ENCODE data around the gene MATCAP1. TPM values are rescaled to one million over a fixed set of nuclear protein-coding genes. Genes with fewer than 3 reads are reported as not detected.

Gene MATCAP1
- total and polyA plus RNA-seq, 2 experiments from 2014 or later, result 3.8 to 6.4 TPM

GRCh38 chr16:67154578-67155294 is 29.0 kb downstream of the MATCAP1 start:
- WGBS, 2 experiments (ENCODE audit: low coverage in 1 of 2, low lambda C conversion rate in 2 of 2, missing lambda C conversion rate in 2 of 2), result 45% methylated on average over 48 to 51 of the region's 61 CpGs

GRCh38 chr16:67151431-67152097 is 32.2 kb downstream of the MATCAP1 start:
- 38% methylated on average over 8 of the region's 8 CpGs for WGBS, 2 experiments (ENCODE audit: low coverage in 1 of 2, low lambda C conversion rate in 2 of 2, missing lambda C conversion rate in 2 of 2)
- no peaks in the 10 kb centered on the region for H4K20me1 ChIP-seq (ENCODE audit: insufficient read depth)
- no peaks in the 10 kb centered on the region for H3K27me3 ChIP-seq (replicated peaks; ENCODE audit: insufficient read depth)
- peak overlapping the region; percentile 98 for H3K9ac ChIP-seq
- no peaks in the 10 kb centered on the region for H3K9me2 ChIP-seq (ENCODE audit: insufficient read depth)
- peak overlapping the region; percentile 82 for H3K4me3 ChIP-seq
- H3F3A ChIP-seq (ENCODE audit: insufficient read depth), result peaks cover 31% of the 10 kb centered on the region
- no peak for TF ChIP-seq EZH2phosphoT487 (IDR thresholded peaks at IDR 0.05; ENCODE audit: insufficient read depth, low read depth)
- TF ChIP-seq EZH2 (IDR thresholded peaks at IDR 0.05; ENCODE audit: insufficient read depth, poor library complexity, severe bottlenecking), result no peak
- H3K4me1 ChIP-seq (ENCODE audit: insufficient read depth), result 0 out of 2 replicates have a peak, but pooled peaks cover 5% of the 10 kb centered on the region
- peak; percentile 37 for DNase-seq
- in situ Hi-C loops (cut with MboI), result loop anchor here (25.0 kb wide), 1 partner anchor 189 kb away; the partner anchor contains the start of gene CES3
- H3K27ac ChIP-seq, result peak overlapping the region; percentile 94
- H2AFZ ChIP-seq, result peak overlapping the region; percentile 71
- H3K9me3 ChIP-seq (ENCODE audit: low read depth), result no peaks in the 10 kb centered on the region
- peaks cover 13% of the 10 kb centered on the region; the same call in 1 of the 2 replicates for H3K79me2 ChIP-seq (ENCODE audit: insufficient read depth)
- H3K4me2 ChIP-seq (ENCODE audit: unreplicated experiment), result peak overlapping the region; percentile 70
- H3K36me3 ChIP-seq (ENCODE audit: low read depth), result no peaks in the 10 kb centered on the region; the same call in 1 of the 2 replicates

More at GRCh38 chr16:67154578-67155294, 29.0 kb downstream of the MATCAP1 start:
- Histone ChIP-seq H2AFZ (no peak overlapping the region), H3K9me3 (ENCODE audit: low read depth) (no peaks in the 10 kb centered on the region), H3K79me2 (ENCODE audit: insufficient read depth) (peaks cover 4% of the 10 kb centered on the region; the same call in 1 of the 2 replicates), H3K4me1 (ENCODE audit: insufficient read depth) (0 out of 2 replicates have a peak, but pooled peaks cover 5% of the 10 kb centered on the region), H4K20me1 (ENCODE audit: insufficient read depth) (no peaks in the 10 kb centered on the region), H3K4me2 (ENCODE audit: unreplicated experiment) (peak overlapping the region; percentile 73), H3K9ac (no peak overlapping the region), H3F3A (ENCODE audit: insufficient read depth) (peaks cover 16% of the 10 kb centered on the region; the same call in 1 of the 2 replicates), H3K27ac (no peak overlapping the region), H3K9me2 (ENCODE audit: insufficient read depth) (no peaks in the 10 kb centered on the region), H3K36me3 (ENCODE audit: low read depth) (no peaks in the 10 kb centered on the region; the same call in 1 of the 2 replicates), H3K4me3 (peak overlapping the region; percentile 50), H3K27me3 (replicated peaks; ENCODE audit: insufficient read depth) (no peaks in the 10 kb centered on the region)
- in situ Hi-C loops (cut with MboI), result loop anchor here (25.0 kb wide), 1 partner anchor 192 kb away; the partner anchor contains the start of gene CES3
- TF ChIP-seq EZH2 (IDR thresholded peaks at IDR 0.05; ENCODE audit: insufficient read depth, poor library complexity, severe bottlenecking) (no peak), EZH2phosphoT487 (IDR thresholded peaks at IDR 0.05; ENCODE audit: insufficient read depth, low read depth) (no peak)
- no peak for DNase-seq

- no peaks in the 10 kb centered on the region; the same call in 1 of the 2 replicates for H3K36me3 ChIP-seq (ENCODE audit: low read depth)
- no peaks in the 10 kb centered on the region for H4K20me1 ChIP-seq (ENCODE audit: insufficient read depth)
- H3K4me3 ChIP-seq, result peak within 1 kb of the TSS; percentile 82
- H3F3A ChIP-seq (ENCODE audit: insufficient read depth), result peaks cover 38% of the 10 kb centered on the region
- H3K27me3 ChIP-seq (replicated peaks; ENCODE audit: insufficient read depth), result no peaks in the 10 kb centered on the region
- 1 to 4% methylated on average over 29 of the region's 34 CpGs for WGBS, 2 experiments (ENCODE audit: low coverage in 1 of 2, low lambda C conversion rate in 2 of 2, missing lambda C conversion rate in 2 of 2)
- TF ChIP-seq EZH2phosphoT487 (IDR thresholded peaks at IDR 0.05; ENCODE audit: insufficient read depth, low read depth), result no peak
- TF ChIP-seq EZH2 (IDR thresholded peaks at IDR 0.05; ENCODE audit: insufficient read depth, poor library complexity, severe bottlenecking), result no peak
- H3K4me1 ChIP-seq (ENCODE audit: insufficient read depth), result 0 out of 2 replicates have a peak, but pooled peaks cover 5% of the 10 kb centered on the region
- peak within 1 kb of the TSS; percentile 98 for H3K9ac ChIP-seq
- no peaks in the 10 kb centered on the region for H3K9me3 ChIP-seq (ENCODE audit: low read depth)
- no peaks in the 10 kb centered on the region for H3K9me2 ChIP-seq (ENCODE audit: insufficient read depth)
- in situ Hi-C loops (cut with MboI), result loop anchor here (25.0 kb wide), 1 partner anchor 189 kb away; the partner anchor contains the start of gene CES3
- peaks cover 13% of the 10 kb centered on the region; the same call in 1 of the 2 replicates for H3K79me2 ChIP-seq (ENCODE audit: insufficient read depth)
- H3K4me2 ChIP-seq (ENCODE audit: unreplicated experiment), result peak within 1 kb of the TSS; percentile 70
- peak; percentile 97 for DNase-seq
- peak within 1 kb of the TSS; percentile 71 for H2AFZ ChIP-seq
- peak within 1 kb of the TSS; percentile 94 for H3K27ac ChIP-seq
Measured at GRCh38 chr16:67150833-67151396, 32.8 kb downstream of the MATCAP1 start, which contains the start of gene B3GNT9. B3GNT9 (minus strand) TSS chr16:67150998; CDS start chr16:67150485, 513 bp downstream.

All from GM23248 (cell line).